ENCODE measurements around the gene MADD. TPM values are rescaled to one million over a fixed set of nuclear protein-coding genes. Genes with fewer than 3 reads are reported as not detected.

The MADD gene
- total and polyA plus RNA-seq, 10 of the 15 experiments (the other 5 are each of a cell fraction or from before 2014, with no cell fraction given), result 0.47 to 35.4 (median 17.6) TPM

GRCh38 chr11:47375546-47376085, 105.7 kb downstream of the MADD start:
- 73% methylated on average over 13 of the region's 13 CpGs for WGBS (ENCODE audit: insufficient coverage, insufficient replicate concordance, low lambda C conversion rate, missing lambda C conversion rate)
- DNase-seq (ENCODE audit: low read depth, low spot score) (no peak), FAIRE-seq (no peak), ATAC-seq (no peak)
- TF ChIP-seq NFXL1 (IDR thresholded peaks at IDR 0.05; ENCODE audit: borderline replicate concordance) (no peak), IRF5 (IDR thresholded peaks at IDR 0.05; ENCODE audit: borderline replicate concordance) (no peak), JUND (IDR thresholded peaks at IDR 0.05; ENCODE audit: low read depth, low read length) (no peak), RAD51 (IDR thresholded peaks at IDR 0.05) (no peak), PRDM15 (CRISPR knock-in tag; IDR thresholded peaks at IDR 0.05) (no peak), MEF2A (IDR thresholded peaks at IDR 0.05; ENCODE audit: insufficient read depth, low read depth, low read length) (no peak), KAT2A (conservative IDR thresholded peaks at IDR 0.05; ENCODE audit: control insufficient read depth, low read depth, low read length) (no peak)
- peaks cover 2 to 5% of the 10 kb centered on the region in 2 experiments; a peak in 3 of 4 replicates for H3K36me3 ChIP-seq (ENCODE audit: control insufficient read depth in 2 of 2, insufficient read depth in 2 of 2, low read length in 1 of 2)
- SMC1A ChIA-PET (ENCODE audit: uncharacterized antibody, unreplicated experiment), result interaction anchor here (1.0 to 2.1 kb wide), 2 partner anchors 21 to 33 kb away, joined by 3 to 6 read pairs; partner anchors contain the start of gene SLC39A13
- no peak overlapping the region; the same call in 1 of the 2 replicates for H3K9ac ChIP-seq (ENCODE audit: control insufficient read depth, insufficient read depth, low read length)
- H3K9me3 ChIP-seq (replicated peaks; ENCODE audit: control insufficient read depth, insufficient read depth, low read length), result no peaks in the 10 kb centered on the region
- RAD21 ChIA-PET (ENCODE audit: unreplicated experiment), result interaction anchor here (1.8 to 2.8 kb wide), 3 partner anchors 16 to 36 kb away, joined by 17 to 24 read pairs (median 21); no protein-coding TSS in a partner anchor
- in situ Hi-C loops (cut with MboI) (no loop called here), intact Hi-C loops (cut with micrococcal nuclease; ENCODE audit: unreplicated experiment) (loop anchor here (5.0 to 10.0 kb wide), 3 partner anchors 77 to 479 kb away; partner anchors contain the start of gene FNBP4)
- CTCF ChIA-PET, result interaction anchor here (2.8 to 4.1 kb wide), 3 partner anchors 11 to 28 kb away, joined by 15 to 40 read pairs (median 20); no protein-coding TSS in a partner anchor
- H3K4me1 ChIP-seq (ENCODE audit: control insufficient read depth, insufficient read depth, low read length), result peaks cover 21% of the 10 kb centered on the region
- POLR2A ChIA-PET, result interaction anchor here (3.7 to 4.9 kb wide), 2 partner anchors 24 to 32 kb away, joined by 13 to 57 read pairs; partner anchors contain the start of gene SLC39A13
- no peak overlapping the region for H2AFZ ChIP-seq (ENCODE audit: control insufficient read depth, low read depth, low read length)
- H3K27ac ChIP-seq (ENCODE audit: control insufficient read depth, insufficient read depth), result peak overlapping the region; percentile 22; the same call in 1 of the 2 replicates
- H3K4me3 ChIP-seq, result peak overlapping the region; percentile 80; the same call in 1 of the 2 replicates
- H3K79me2 ChIP-seq (ENCODE audit: control insufficient read depth, insufficient read depth, low read length), result peaks cover 41% of the 10 kb centered on the region
- no peaks in the 10 kb centered on the region for H3K27me3 ChIP-seq (replicated peaks in 1 of 2; ENCODE audit: control insufficient read depth in 2 of 2, insufficient read depth in 2 of 2, low read length in 1 of 2)
- H3K4me2 ChIP-seq (ENCODE audit: control insufficient read depth, insufficient read depth), result peak overlapping the region; percentile 89
- no TSS peak for BruUV-seq (replicated peaks)
- no peaks in the 10 kb centered on the region for H4K20me1 ChIP-seq (ENCODE audit: control insufficient read depth, insufficient read depth)

Measured in GM12878 (cell line).